Panc1 (cell line): ENCODE measurements around the gene MPP2.

Source experiments
- POLR2AphosphoS5 ChIP-seq: IDR thresholded peaks from 2 replicates; pipeline ENCODE4 v1.6.1; 2012; ENCODE audit warnings: mild to moderate bottlenecking, low read depth, low read length, moderate library complexity
- SIN3A ChIP-seq: IDR thresholded peaks from 2 replicates; pipeline ENCODE4 v1.6.1; 2012; ENCODE audit warnings: low read depth, mild to moderate bottlenecking, low read length, moderate library complexity, borderline replicate concordance; ENCODE audit not compliant: insufficient read depth
- TCF7L2 ChIP-seq: IDR thresholded peaks from 2 replicates; pipeline ENCODE4 v1.6.1; 2011; ENCODE audit warnings: mild to moderate bottlenecking, low read depth, low read length, inconsistent platforms
- TF ChIP-seq, protein P1 (sequence below): fragments of 450-650 bp; IDR thresholded peaks from 2 replicates; pipeline ENCODE4 v1.5.1; 2017; ENCODE audit warnings: mild to moderate bottlenecking
- TF ChIP-seq, protein P2 (sequence below), 2 experiments: IDR thresholded peaks; 2 replicates each; pipeline ENCODE4 v1.6.1; 2011 to 2012; ENCODE audit warnings: low read depth in 2 of 2, control low read depth in 1 of 2, low read length in 1 of 2, mild to moderate bottlenecking in 1 of 2, moderate library complexity in 1 of 2; ENCODE audit not compliant: insufficient read depth in 1 of 2

DNA sequence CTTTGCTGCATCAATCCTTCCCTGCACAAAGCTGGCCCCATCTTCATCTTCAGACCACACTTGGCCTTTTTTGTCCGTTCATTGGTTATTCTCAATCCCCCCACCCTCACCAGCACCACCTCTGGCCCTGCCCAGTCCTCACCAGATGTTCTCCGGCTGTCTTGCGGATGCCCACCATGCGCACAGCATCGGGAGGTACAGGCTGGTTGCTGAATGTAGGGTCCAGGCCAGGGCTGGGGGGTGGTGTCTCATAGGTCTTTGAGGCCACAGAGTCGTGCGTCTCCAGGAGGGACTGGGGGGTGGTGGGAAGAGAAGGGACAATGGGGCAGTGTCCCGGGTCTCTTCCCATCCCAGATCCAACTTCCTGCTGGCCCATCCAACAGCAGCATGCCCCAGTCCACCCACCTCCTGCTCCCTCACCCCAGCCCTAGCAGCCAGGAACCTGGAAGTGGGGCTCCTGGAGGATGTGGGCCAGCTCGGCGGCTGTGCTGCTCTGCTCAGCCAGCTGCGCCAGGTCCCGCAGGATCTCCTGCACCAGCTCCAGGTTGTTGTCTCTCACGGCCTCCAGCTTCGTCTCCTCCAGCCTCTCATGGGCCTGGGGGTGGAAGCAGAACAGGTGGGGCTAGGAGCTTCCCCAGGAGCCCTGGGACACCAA is 24.4 kb downstream of the MPP2 start:
- TF ChIP-seq, protein P1, sequence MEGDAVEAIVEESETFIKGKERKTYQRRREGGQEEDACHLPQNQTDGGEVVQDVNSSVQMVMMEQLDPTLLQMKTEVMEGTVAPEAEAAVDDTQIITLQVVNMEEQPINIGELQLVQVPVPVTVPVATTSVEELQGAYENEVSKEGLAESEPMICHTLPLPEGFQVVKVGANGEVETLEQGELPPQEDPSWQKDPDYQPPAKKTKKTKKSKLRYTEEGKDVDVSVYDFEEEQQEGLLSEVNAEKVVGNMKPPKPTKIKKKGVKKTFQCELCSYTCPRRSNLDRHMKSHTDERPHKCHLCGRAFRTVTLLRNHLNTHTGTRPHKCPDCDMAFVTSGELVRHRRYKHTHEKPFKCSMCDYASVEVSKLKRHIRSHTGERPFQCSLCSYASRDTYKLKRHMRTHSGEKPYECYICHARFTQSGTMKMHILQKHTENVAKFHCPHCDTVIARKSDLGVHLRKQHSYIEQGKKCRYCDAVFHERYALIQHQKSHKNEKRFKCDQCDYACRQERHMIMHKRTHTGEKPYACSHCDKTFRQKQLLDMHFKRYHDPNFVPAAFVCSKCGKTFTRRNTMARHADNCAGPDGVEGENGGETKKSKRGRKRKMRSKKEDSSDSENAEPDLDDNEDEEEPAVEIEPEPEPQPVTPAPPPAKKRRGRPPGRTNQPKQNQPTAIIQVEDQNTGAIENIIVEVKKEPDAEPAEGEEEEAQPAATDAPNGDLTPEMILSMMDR, result no peak
- no peak for TF ChIP-seq POLR2AphosphoS5
- no peak for TF ChIP-seq SIN3A
- TF ChIP-seq, protein P2, sequence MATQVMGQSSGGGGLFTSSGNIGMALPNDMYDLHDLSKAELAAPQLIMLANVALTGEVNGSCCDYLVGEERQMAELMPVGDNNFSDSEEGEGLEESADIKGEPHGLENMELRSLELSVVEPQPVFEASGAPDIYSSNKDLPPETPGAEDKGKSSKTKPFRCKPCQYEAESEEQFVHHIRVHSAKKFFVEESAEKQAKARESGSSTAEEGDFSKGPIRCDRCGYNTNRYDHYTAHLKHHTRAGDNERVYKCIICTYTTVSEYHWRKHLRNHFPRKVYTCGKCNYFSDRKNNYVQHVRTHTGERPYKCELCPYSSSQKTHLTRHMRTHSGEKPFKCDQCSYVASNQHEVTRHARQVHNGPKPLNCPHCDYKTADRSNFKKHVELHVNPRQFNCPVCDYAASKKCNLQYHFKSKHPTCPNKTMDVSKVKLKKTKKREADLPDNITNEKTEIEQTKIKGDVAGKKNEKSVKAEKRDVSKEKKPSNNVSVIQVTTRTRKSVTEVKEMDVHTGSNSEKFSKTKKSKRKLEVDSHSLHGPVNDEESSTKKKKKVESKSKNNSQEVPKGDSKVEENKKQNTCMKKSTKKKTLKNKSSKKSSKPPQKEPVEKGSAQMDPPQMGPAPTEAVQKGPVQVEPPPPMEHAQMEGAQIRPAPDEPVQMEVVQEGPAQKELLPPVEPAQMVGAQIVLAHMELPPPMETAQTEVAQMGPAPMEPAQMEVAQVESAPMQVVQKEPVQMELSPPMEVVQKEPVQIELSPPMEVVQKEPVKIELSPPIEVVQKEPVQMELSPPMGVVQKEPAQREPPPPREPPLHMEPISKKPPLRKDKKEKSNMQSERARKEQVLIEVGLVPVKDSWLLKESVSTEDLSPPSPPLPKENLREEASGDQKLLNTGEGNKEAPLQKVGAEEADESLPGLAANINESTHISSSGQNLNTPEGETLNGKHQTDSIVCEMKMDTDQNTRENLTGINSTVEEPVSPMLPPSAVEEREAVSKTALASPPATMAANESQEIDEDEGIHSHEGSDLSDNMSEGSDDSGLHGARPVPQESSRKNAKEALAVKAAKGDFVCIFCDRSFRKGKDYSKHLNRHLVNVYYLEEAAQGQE (IDR thresholded peaks at IDR 0.05; ENCODE audit: insufficient read depth in 1 of 2, low read depth in 2 of 2, low read length in 1 of 2), result no peak
- TF ChIP-seq TCF7L2, result no peak
